Esophagus muscularis mucosa (tissue), 4 donors: ENCODE data around the gene MELTF. TPM values are rescaled to one million over a fixed set of nuclear protein-coding genes. Genes with fewer than 3 reads are reported as not detected.

ENCODE experiments used
- DNase-seq: peaks from one replicate; pipeline ENCODE4 v3.0.0-alpha.2; 2017; ENCODE audit errors: extremely low spot score
- H3K27ac ChIP-seq, 4 donors: fragments of 200-600 bp; sonication (generic); replicated peaks in 1 of 4; 1 replicate in 3 of 4; 2 replicates in 1 of 4; pipeline ENCODE4 v1.5.1; 2016 to 2019; ENCODE audit warnings: mild to moderate bottlenecking in 1 of 4
- H3K27me3 ChIP-seq, 4 donors: fragments of 200-600 bp; sonication (generic); one replicate each; pipeline versions ENCODE4 v1.5.1 to v1.6.0; 2016 to 2019
- H3K36me3 ChIP-seq, 4 donors: fragments of 200-600 bp; sonication (generic); one replicate each; pipeline ENCODE4 v1.5.1; 2016 to 2019
- H3K4me1 ChIP-seq, 4 donors: fragments of 200-600 bp; sonication (generic); one replicate each; pipeline ENCODE4 v1.5.1; 2016 to 2019
- H3K4me3 ChIP-seq, 4 donors: fragments of 200-600 bp; sonication (generic); 1 replicate in 2 of 4; 2 replicates in 2 of 4; pipeline ENCODE4 v1.5.1; 2016 to 2019; ENCODE audit warnings: mild to moderate bottlenecking in 4 of 4, moderate library complexity in 1 of 4
- H3K9me3 ChIP-seq, 4 donors: fragments of 200-600 bp; sonication (generic); 1 replicate in 3 of 4; 2 replicates in 1 of 4; pipeline ENCODE4 v1.5.1; 2016 to 2019
- EP300 ChIP-seq: sonication (generic); formaldehyde crosslinking; IDR thresholded peaks from one replicate; pipeline ENCODE4 v1.6.1; 2017; ENCODE audit warnings: antibody characterized with exemption
- POLR2A ChIP-seq: fragments of 450-650 bp; IDR thresholded peaks from one replicate; pipeline ENCODE4 v1.6.1; 2017; ENCODE audit warnings: antibody characterized with exemption, moderate library complexity, mild to moderate bottlenecking, low read depth
- POLR2AphosphoS5 ChIP-seq, 2 donors: sonication (generic); formaldehyde crosslinking; IDR thresholded peaks; one replicate each; pipeline ENCODE4 v1.6.1; 2017; ENCODE audit warnings: antibody characterized with exemption in 2 of 2
- WGBS: methylation state at CpG from one replicate; pipeline ENCODE4 v1.1.5; 2018; 5-methylcytosine and 5-hydroxymethylcytosine counted together
- intact Hi-C: fragments of 100-400 bp; cut with DNase I; formaldehyde crosslinking; loops from one replicate; pipeline ENCODE4 v1.15.1; 2023
- total RNA-seq, 4 donors: library from RNA; depleted of rRNA; stranded (reverse); fragments of >200 nt; gene quantifications; one replicate each; pipeline versions ENCODE4 v1.1.0 to v1.2.1, GENCODE V29; 2016
- TF ChIP-seq, protein P1 (sequence below), 3 experiments: fragments of 200-600 bp in 2 of 3; fragments of 450-650 bp in 1 of 3; sonication (generic) in 2 of 3; IDR thresholded peaks; one replicate each; pipeline ENCODE4 v1.5.1; 2017 to 2019; ENCODE audit warnings: antibody characterized with exemption in 3 of 3, mild to moderate bottlenecking in 2 of 3, moderate library complexity in 1 of 3

The MELTF gene
- total RNA-seq, 4 donors from 2014 or later: 3.6 to 9.1 (median 4.5) TPM

DNA sequence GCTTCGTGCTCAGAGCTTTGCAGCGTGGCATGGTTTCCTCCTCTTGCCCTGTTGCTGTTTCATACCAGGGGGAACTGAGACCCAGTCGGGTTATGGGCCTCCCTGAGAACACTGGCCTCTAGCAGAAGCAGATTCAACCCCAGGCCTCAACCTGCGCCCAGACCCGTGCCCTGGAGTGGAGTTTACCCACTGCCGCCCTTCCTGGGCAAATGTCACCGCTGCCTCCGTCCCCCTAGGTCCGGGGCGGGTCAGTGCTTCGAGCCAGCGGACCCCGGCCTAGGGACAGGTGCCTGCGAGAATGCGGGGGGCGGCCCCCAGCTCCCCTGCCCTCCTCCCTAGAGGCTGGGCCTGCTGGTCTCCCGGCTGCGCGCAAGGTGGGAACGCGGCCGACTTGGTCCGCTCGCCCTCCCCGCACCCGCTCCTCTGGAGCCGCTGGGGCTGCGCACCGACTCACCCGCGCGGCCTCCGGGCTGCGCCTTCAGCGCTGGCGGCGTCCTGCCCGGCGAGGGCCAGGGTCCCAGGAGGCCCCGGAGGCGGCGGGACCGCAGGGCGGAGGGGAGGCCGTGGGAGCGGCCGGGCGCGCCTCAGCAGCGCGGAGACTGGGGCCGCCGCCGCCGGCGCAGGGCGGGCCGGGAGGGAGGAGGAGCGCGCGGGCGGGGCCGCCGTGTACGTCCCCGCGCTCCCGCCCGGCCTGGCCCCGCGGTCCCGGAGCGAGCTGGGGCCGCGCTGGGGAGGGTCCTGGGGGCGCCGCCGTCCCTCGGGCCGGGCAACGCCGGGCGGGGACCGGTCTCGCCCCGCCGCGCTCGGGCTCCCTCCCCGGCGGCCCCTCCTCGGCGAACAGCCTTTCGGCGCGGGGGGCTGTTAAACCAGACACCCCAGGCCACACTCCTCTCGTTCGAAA lies 61.1 kb downstream of the MELTF start, which contains the start of gene PIGZ:
TSS of gene PIGZ (minus strand) at position 601 of the 901 bp plus-strand sequence. CDS start 16,802 bp downstream, outside the sequence.
- Histone ChIP-seq H3K9me3 (no peaks in the 10 kb centered on the region), H3K4me1 (peaks cover 11 to 35% (median 24%) of the 10 kb centered on the region in 4 donors), H3K4me3 (peak within 1 kb of the TSS; percentile 84 to 93 (median 90)), H3K27me3 (no peaks in the 10 kb centered on the region), H3K36me3 (peaks cover 0 to 9% (median 5%) of the 10 kb centered on the region in 4 donors), H3K27ac (peak within 1 kb of the TSS; percentile 80 to 83 (median 80))
- no peak for DNase-seq
- intact Hi-C loops: loop anchor here (5.0 kb wide), 1 partner anchor 131 kb away; no protein-coding TSS in a partner anchor
- 20% methylated on average over 5 of the region's 98 CpGs for WGBS
- TF ChIP-seq POLR2AphosphoS5 (IDR thresholded peaks at IDR 0.05) (no peak), EP300 (no peak), POLR2A (no peak)
- TF ChIP-seq, protein P1, sequence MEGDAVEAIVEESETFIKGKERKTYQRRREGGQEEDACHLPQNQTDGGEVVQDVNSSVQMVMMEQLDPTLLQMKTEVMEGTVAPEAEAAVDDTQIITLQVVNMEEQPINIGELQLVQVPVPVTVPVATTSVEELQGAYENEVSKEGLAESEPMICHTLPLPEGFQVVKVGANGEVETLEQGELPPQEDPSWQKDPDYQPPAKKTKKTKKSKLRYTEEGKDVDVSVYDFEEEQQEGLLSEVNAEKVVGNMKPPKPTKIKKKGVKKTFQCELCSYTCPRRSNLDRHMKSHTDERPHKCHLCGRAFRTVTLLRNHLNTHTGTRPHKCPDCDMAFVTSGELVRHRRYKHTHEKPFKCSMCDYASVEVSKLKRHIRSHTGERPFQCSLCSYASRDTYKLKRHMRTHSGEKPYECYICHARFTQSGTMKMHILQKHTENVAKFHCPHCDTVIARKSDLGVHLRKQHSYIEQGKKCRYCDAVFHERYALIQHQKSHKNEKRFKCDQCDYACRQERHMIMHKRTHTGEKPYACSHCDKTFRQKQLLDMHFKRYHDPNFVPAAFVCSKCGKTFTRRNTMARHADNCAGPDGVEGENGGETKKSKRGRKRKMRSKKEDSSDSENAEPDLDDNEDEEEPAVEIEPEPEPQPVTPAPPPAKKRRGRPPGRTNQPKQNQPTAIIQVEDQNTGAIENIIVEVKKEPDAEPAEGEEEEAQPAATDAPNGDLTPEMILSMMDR (IDR thresholded peaks at IDR 0.05): no peak

DNA sequence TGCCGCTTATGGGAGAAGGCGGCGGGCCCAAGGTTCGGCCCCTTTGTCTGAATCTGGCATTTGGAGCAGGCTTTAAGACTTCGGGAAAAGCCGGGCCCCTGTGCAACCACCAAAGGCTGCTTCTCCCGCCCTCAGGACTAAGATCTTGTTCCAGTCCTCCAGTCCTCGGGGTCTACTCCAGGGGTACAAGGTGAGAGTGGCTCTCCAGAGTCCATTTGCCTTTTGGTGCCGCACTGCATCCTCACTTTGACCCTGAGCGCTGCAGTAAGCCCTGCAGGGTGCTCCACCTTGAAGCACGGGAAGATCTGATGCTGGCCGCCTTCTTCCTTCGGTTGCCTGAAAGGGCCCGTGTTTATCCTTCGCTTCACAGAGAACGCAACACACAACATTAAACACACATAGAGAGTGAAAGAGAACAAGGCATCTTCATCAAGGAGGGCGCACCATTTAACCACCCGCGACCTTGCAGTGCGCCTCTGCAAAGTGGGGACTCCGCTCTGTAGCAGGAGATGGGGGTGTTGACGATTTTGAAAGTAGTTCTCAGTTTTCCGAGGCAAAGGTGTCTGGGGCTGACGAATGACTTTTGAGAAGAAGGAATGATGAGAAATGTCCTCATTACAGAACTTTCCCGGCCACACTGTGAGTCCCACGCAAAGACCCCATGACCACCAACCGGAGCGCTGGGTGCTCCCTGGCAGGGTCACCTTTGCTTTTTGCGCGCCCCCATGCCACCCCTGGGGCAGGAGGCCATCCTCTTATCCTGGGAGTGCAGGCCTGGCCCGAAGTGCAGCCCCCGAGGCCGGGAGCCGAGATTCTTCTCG lies 62.0 kb downstream of the MELTF start:
- no peak for DNase-seq
- intact Hi-C loops: loop anchor here (5.0 kb wide), 1 partner anchor 130 kb away; no protein-coding TSS in a partner anchor
- Histone ChIP-seq H3K4me3 (peak overlapping the region; percentile 84 to 93 (median 90)), H3K4me1 (peaks cover 11 to 35% (median 24%) of the 10 kb centered on the region in 4 donors), H3K9me3 (no peaks in the 10 kb centered on the region), H3K27ac (peak overlapping the region in 3 of 4 donors; percentile 66 to 80 (median 80)), H3K27me3 (no peaks in the 10 kb centered on the region), H3K36me3 (peaks cover 0 to 12% (median 5%) of the 10 kb centered on the region in 4 donors)
- TF ChIP-seq POLR2AphosphoS5 (IDR thresholded peaks at IDR 0.05): no peak
- TF ChIP-seq, protein P1 (IDR thresholded peaks at IDR 0.05): no peak
- no peak for TF ChIP-seq POLR2A
- TF ChIP-seq EP300: no peak
- 80% methylated on average over 31 of the region's 35 CpGs for WGBS

DNA sequence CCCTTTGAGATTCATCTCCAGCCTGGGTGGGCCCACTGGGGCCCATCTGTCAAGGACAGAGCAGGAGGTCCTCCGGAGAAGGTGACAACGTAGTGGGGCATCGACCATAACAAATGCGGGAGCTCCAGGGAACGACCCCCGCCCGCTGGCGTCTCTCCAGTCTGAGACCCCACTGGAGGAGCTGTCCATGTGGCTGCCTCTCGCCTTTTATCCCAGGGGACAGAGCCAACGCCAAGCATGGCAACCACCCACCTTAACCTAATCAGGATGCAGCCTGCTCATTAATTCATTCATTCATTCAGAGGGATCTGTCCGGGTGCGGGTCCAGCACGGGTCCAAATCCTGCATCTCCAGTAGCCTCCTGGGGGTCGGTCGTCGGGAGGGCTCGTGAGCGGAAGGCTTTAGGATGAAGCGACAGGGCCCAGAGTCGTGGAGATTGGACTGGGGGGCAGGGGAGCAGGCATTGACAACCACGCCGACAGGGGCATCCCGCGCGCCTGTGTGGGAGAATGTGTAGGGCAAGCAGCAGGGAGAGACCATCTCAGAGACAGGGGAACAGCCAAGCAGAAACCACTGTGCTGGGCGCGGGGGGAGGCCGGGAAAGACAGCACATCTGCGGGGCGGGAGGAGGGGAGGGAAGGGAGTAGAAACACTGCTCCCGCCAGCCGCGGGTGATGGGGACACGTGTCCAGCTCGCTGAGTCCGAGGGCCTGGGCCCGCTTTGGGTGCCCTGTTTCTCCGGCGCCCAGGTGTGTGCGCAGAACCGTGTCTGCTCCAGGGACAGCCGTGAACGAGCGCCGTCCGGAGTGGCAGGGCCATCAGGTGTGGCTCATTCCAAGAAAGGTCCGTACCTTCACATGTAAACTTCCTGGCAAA lies 62.9 kb downstream of the MELTF start:
- 81% methylated on average over 44 of the region's 47 CpGs for WGBS
- intact Hi-C loops: loop anchor here (5.0 kb wide), 1 partner anchor 129 kb away; no protein-coding TSS in a partner anchor

More for the DNA sequence above, 62.9 kb downstream of the MELTF start:
- no peak overlapping the region for H3K4me3 ChIP-seq
- H3K9me3 ChIP-seq: no peaks in the 10 kb centered on the region
- peaks cover 0 to 12% (median 5%) of the 10 kb centered on the region in 4 donors for H3K36me3 ChIP-seq
- no peaks in the 10 kb centered on the region for H3K27me3 ChIP-seq
- no peak overlapping the region for H3K27ac ChIP-seq
- TF ChIP-seq POLR2A (no peak), POLR2AphosphoS5 (IDR thresholded peaks at IDR 0.05) (no peak), EP300 (no peak)
- TF ChIP-seq, protein P1 (IDR thresholded peaks at IDR 0.05): no peak
- DNase-seq: no peak
- H3K4me1 ChIP-seq: peaks cover 11 to 35% (median 24%) of the 10 kb centered on the region in 4 donors
